H9 (cell line): ENCODE data around the gene C13orf46. TPM values are rescaled to one million over a fixed set of nuclear protein-coding genes. Genes with fewer than 3 reads are reported as not detected.

Experiments used
- DNase-seq: peaks from one replicate; pipeline ENCODE4 v3.0.0-alpha.2; 2017
- H2AFZ ChIP-seq: one replicate; pipeline ENCODE4 v1.6.1; 2013; ENCODE audit warnings: mild to moderate bottlenecking, low read length, control low read depth, moderate library complexity
- H2AK5ac ChIP-seq: 2 replicates; pipeline ENCODE4 v1.6.1; 2013; ENCODE audit warnings: low read length, control low read depth, mixed read lengths; ENCODE audit not compliant: insufficient read length
- H2BK120ac ChIP-seq: one replicate; pipeline ENCODE4 v1.6.1; 2013; ENCODE audit warnings: low read depth, mild to moderate bottlenecking, low read length, control low read depth, inconsistent platforms; ENCODE audit not compliant: poor library complexity, severe bottlenecking
- H2BK12ac ChIP-seq: 2 replicates; pipeline ENCODE4 v1.6.1; 2013; ENCODE audit warnings: low read length, control low read depth, mixed read lengths, low read depth; ENCODE audit not compliant: insufficient read length
- H2BK15ac ChIP-seq: 2 replicates; pipeline ENCODE4 v1.6.1; 2013; ENCODE audit warnings: low read depth, low read length, control low read depth
- H2BK20ac ChIP-seq: one replicate; pipeline ENCODE4 v1.6.1; 2013; ENCODE audit warnings: low read depth, mild to moderate bottlenecking, low read length, control low read depth, inconsistent platforms; ENCODE audit not compliant: poor library complexity, severe bottlenecking
- H2BK5ac ChIP-seq: 2 replicates; pipeline ENCODE4 v1.6.1; 2013; ENCODE audit warnings: low read length, control low read depth, mixed read lengths; ENCODE audit not compliant: insufficient read length
- H3K14ac ChIP-seq: 2 replicates; pipeline ENCODE4 v1.6.1; 2013; ENCODE audit warnings: low read length, control low read depth; ENCODE audit not compliant: insufficient read depth
- H3K18ac ChIP-seq: 2 replicates; pipeline ENCODE4 v1.6.1; 2013; ENCODE audit warnings: low read depth, mild to moderate bottlenecking, mixed read lengths, low read length, control low read depth; ENCODE audit not compliant: insufficient read length
- H3K23ac ChIP-seq: 2 replicates; pipeline ENCODE4 v1.6.1; 2013; ENCODE audit warnings: low read length, control low read depth, mixed read lengths, low read depth; ENCODE audit not compliant: insufficient read length
- H3K23me2 ChIP-seq: 2 replicates; pipeline ENCODE4 v1.6.1; 2013; ENCODE audit warnings: low read depth, mild to moderate bottlenecking, mixed read lengths, low read length, control low read depth; ENCODE audit not compliant: insufficient read length, poor library complexity, severe bottlenecking
- H3K27ac ChIP-seq: 2 replicates; pipeline ENCODE4 v1.5.1; 2013; ENCODE audit warnings: low read length, control low read depth, mixed read lengths, low read depth; ENCODE audit not compliant: insufficient read length
- H3K27me3 ChIP-seq: 2 replicates; pipeline ENCODE4 v1.6.1; 2013; ENCODE audit warnings: low read length, control low read depth, inconsistent platforms; ENCODE audit not compliant: insufficient read depth
- H3K4ac ChIP-seq: 2 replicates; pipeline ENCODE4 v1.6.1; 2013; ENCODE audit warnings: low read depth, mild to moderate bottlenecking, control low read depth, inconsistent platforms, low read length, moderate library complexity
- H3K4me1 ChIP-seq: 2 replicates; pipeline ENCODE4 v1.6.1; 2013; ENCODE audit warnings: low read length, control low read depth, inconsistent platforms; ENCODE audit not compliant: insufficient read depth
- H3K4me2 ChIP-seq: 2 replicates; pipeline ENCODE4 v1.6.1; 2013; ENCODE audit warnings: low read length, control low read depth, mixed read lengths; ENCODE audit not compliant: insufficient read length, insufficient read depth
- H3K56ac ChIP-seq: 2 replicates; pipeline ENCODE4 v1.6.1; 2013; ENCODE audit warnings: low read depth, mild to moderate bottlenecking, mixed read lengths, low read length, control low read depth; ENCODE audit not compliant: insufficient read length
- H3K79me1 ChIP-seq: 2 replicates; pipeline ENCODE4 v1.6.1; 2013; ENCODE audit warnings: low read depth, mild to moderate bottlenecking, moderate library complexity, low read length, control low read depth, inconsistent platforms; ENCODE audit not compliant: insufficient read depth, poor library complexity, severe bottlenecking
- H3K79me2 ChIP-seq: 2 replicates; pipeline ENCODE4 v1.6.1; 2013; ENCODE audit warnings: low read length, control low read depth, inconsistent platforms; ENCODE audit not compliant: insufficient read depth
- H3K9ac ChIP-seq: 2 replicates; pipeline ENCODE4 v1.6.1; 2013; ENCODE audit warnings: low read length, control low read depth, mixed read lengths; ENCODE audit not compliant: insufficient read length; ENCODE audit errors: extremely low read depth
- H3K9me3 ChIP-seq: one replicate; pipeline ENCODE4 v1.6.1; 2013; ENCODE audit warnings: low read depth, low read length, inconsistent platforms; ENCODE audit not compliant: control insufficient read depth
- H3T11ph ChIP-seq: one replicate; pipeline ENCODE4 v1.6.1; 2013; ENCODE audit warnings: mild to moderate bottlenecking, low read length, control low read depth, inconsistent platforms
- H4K20me1 ChIP-seq: one replicate; pipeline ENCODE4 v1.6.1; 2013; ENCODE audit not compliant: control insufficient read depth, insufficient read length, insufficient read depth
- H4K5ac ChIP-seq: 2 replicates; pipeline ENCODE4 v1.6.1; 2013; ENCODE audit warnings: low read depth, mild to moderate bottlenecking, mixed read lengths, low read length, control low read depth; ENCODE audit not compliant: insufficient read length
- H4K8ac ChIP-seq: replicated peaks from 2 replicates; pipeline ENCODE4 v1.6.1; 2013; ENCODE audit warnings: low read length, control low read depth, mixed read lengths, low read depth; ENCODE audit not compliant: insufficient read length
- H4K91ac ChIP-seq: 2 replicates; pipeline ENCODE4 v1.6.1; 2013; ENCODE audit warnings: low read depth, mild to moderate bottlenecking, moderate library complexity, mixed read lengths, low read length, control low read depth; ENCODE audit not compliant: insufficient read length
- H3K27ac Mint-ChIP-seq, 3 experiments: 2 replicates in 2 of 3; 3 replicates in 1 of 3; pipeline ENCODE4 v1.8.0; 2020 to 2021; ENCODE audit warnings: mixed read lengths in 3 of 3, mild to moderate bottlenecking in 1 of 3, moderate library complexity in 1 of 3
- H3K27me3 Mint-ChIP-seq: 2 replicates; pipeline ENCODE4 v1.8.0; 2021; ENCODE audit warnings: low read depth, mild to moderate bottlenecking, moderate library complexity, mixed read lengths
- H3K36me3 Mint-ChIP-seq, 3 experiments: 2 replicates in 2 of 3; 3 replicates in 1 of 3; pipeline ENCODE4 v1.8.0; 2020 to 2021; ENCODE audit warnings: low read depth in 3 of 3, mixed read lengths in 3 of 3; ENCODE audit not compliant: insufficient read depth in 1 of 3
- H3K4me1 Mint-ChIP-seq, 2 experiments: 2 replicates each; pipeline ENCODE4 v1.8.0; 2020; ENCODE audit warnings: mixed read lengths in 2 of 2
- H3K4me3 Mint-ChIP-seq, 2 experiments: 2 replicates in 1 of 2; 3 replicates in 1 of 2; pipeline ENCODE4 v1.8.0; 2020 to 2021; ENCODE audit warnings: mild to moderate bottlenecking in 2 of 2, mixed read lengths in 2 of 2, moderate library complexity in 1 of 2
- H3K9me3 Mint-ChIP-seq, 2 experiments: 2 replicates in 1 of 2; 3 replicates in 1 of 2; pipeline ENCODE4 v1.8.0; 2020; ENCODE audit warnings: mild to moderate bottlenecking in 2 of 2, mixed read lengths in 2 of 2, moderate library complexity in 1 of 2
- CTCF ChIP-seq: fragments of 200-600 bp; sonication (generic); conservative IDR thresholded peaks from 3 replicates; pipeline ENCODE4 v1.8.0; 2021; ENCODE audit warnings: antibody characterized with exemption, mild to moderate bottlenecking
- WGBS: extraction: QIAGEN DNeasy Blood & Tissue Kit; methylation state at CpG from one replicate; pipeline ENCODE4 v1.1.7; 2013; ENCODE audit warnings: missing lambda C conversion rate, low lambda C conversion rate, mixed read lengths; ENCODE audit not compliant: insufficient read length; ENCODE audit errors: extremely low coverage; 5-methylcytosine and 5-hydroxymethylcytosine counted together
- total RNA-seq: library from RNA; stranded (reverse); gene quantifications from 2 replicates; pipeline ENCODE4 v1.2.1, GENCODE V29; 2021

The C13orf46 gene
- total RNA-seq, 1 experiment from 2014 or later = 0.55 TPM

GRCh38 chr13:114013952-114014629 is 40.2 kb upstream of the C13orf46 start:
- Histone ChIP-seq H4K8ac (no peak overlapping the region), H2AFZ (no peak overlapping the region), H2BK20ac (no peak overlapping the region), H3K79me1 (no peaks in the 10 kb centered on the region), H3K4me2 (no peak overlapping the region), H3K4me1 (no peaks in the 10 kb centered on the region), H3K9ac (no peak overlapping the region), H2AK5ac (no peak overlapping the region), H3K23ac (no peak overlapping the region), H4K20me1 (no peaks in the 10 kb centered on the region), H3K18ac (no peak overlapping the region), H3K14ac (no peak overlapping the region), H3K79me2 (no peaks in the 10 kb centered on the region), H3K23me2 (no peaks in the 10 kb centered on the region), H3K4ac (no peak overlapping the region), H3K27me3 (no peaks in the 10 kb centered on the region), H2BK5ac (no peak overlapping the region), H2BK12ac (no peak overlapping the region), H4K5ac (no peak overlapping the region), H2BK15ac (no peak overlapping the region), H3K56ac (no peak overlapping the region), H3K9me3 (no peaks in the 10 kb centered on the region), H3K27ac (no peak overlapping the region), H2BK120ac (no peak overlapping the region), H4K91ac (no peak overlapping the region), H3T11ph (no peak overlapping the region)
- no peaks in the 10 kb centered on the region for H3K9me3 Mint-ChIP-seq
- no peak for TF ChIP-seq CTCF
- no peaks in the 10 kb centered on the region for H3K27me3 Mint-ChIP-seq
- H3K27ac Mint-ChIP-seq = no peak overlapping the region
- DNase-seq = no peak
- no peak overlapping the region for H3K4me3 Mint-ChIP-seq
- WGBS = 100% methylated on average over 3 of the region's 22 CpGs
- H3K4me1 Mint-ChIP-seq = no peaks in the 10 kb centered on the region; a peak in 1 of 4 replicates
- peaks cover 8 to 10% (median 8%) of the 10 kb centered on the region in 3 experiments for H3K36me3 Mint-ChIP-seq
